SU-DHL-6 (cell line): Measurements from ENCODE around the gene ACAN.

Source experiments
- H2AFZ ChIP-seq: fragments of 200-600 bp; sonication (generic); 2 replicates; pipeline ENCODE4 v1.6.1; 2014; ENCODE audit warnings: low read depth, mild to moderate bottlenecking, moderate library complexity, mixed read lengths, antibody characterized with exemption, low read length; ENCODE audit not compliant: severe bottlenecking
- H3F3A ChIP-seq: fragments of 200-600 bp; shearing (Covaris generic); 2 replicates; pipeline ENCODE4 v1.6.0; 2016; ENCODE audit warnings: antibody characterized with exemption, mild to moderate bottlenecking; ENCODE audit not compliant: insufficient read depth
- H3K27ac ChIP-seq: fragments of 200-600 bp; sonication (generic); 2 replicates; pipeline ENCODE4 v1.5.1; 2016; ENCODE audit warnings: low read depth, mild to moderate bottlenecking, low read length, moderate library complexity, mixed read lengths
- H3K27me3 ChIP-seq: fragments of 200-600 bp; sonication (generic), shearing (Covaris generic); 2 replicates; pipeline ENCODE4 v1.6.0; 2014; ENCODE audit warnings: mild to moderate bottlenecking, low read length
- H3K36me3 ChIP-seq: fragments of 200-600 bp; sonication (generic); 2 replicates; pipeline ENCODE4 v1.6.1; 2014; ENCODE audit warnings: mild to moderate bottlenecking, low read length, mixed read lengths
- H3K4me2 ChIP-seq: fragments of 300-600, 200-600 bp; shearing (Covaris generic), sonication (generic); 2 replicates; pipeline ENCODE4 v1.6.0; 2014; ENCODE audit warnings: low read length, low read depth, mild to moderate bottlenecking; ENCODE audit not compliant: poor library complexity, severe bottlenecking
- H3K4me3 ChIP-seq: fragments of 200-600 bp; sonication (generic); 2 replicates; pipeline ENCODE4 v1.5.1; 2014; ENCODE audit warnings: antibody characterized with exemption, low read length, mild to moderate bottlenecking, mixed read lengths; ENCODE audit not compliant: insufficient read depth, poor library complexity, severe bottlenecking
- H3K79me2 ChIP-seq: fragments of 200-600 bp; sonication (generic); 2 replicates; pipeline ENCODE4 v1.6.1; 2014; ENCODE audit warnings: mild to moderate bottlenecking, low read length, moderate library complexity; ENCODE audit not compliant: insufficient read depth
- H3K9ac ChIP-seq: fragments of 200-600 bp; sonication (generic); 2 replicates; pipeline ENCODE4 v1.7.0; 2014; ENCODE audit warnings: mild to moderate bottlenecking, low read length
- H3K9me2 ChIP-seq: fragments of 200-600 bp; sonication (generic); replicated peaks from 2 replicates; pipeline ENCODE4 v1.6.1; 2014; ENCODE audit warnings: low read length; ENCODE audit not compliant: insufficient read depth
- H3K9me3 ChIP-seq: fragments of 200-600 bp; sonication (generic); 2 replicates; pipeline ENCODE4 v1.6.1; 2014; ENCODE audit warnings: low read length, mixed read lengths; ENCODE audit not compliant: insufficient read depth
- H4K20me1 ChIP-seq: fragments of 200-600 bp; sonication (generic); 2 replicates; pipeline ENCODE4 v1.6.1; 2014; ENCODE audit warnings: low read depth, mild to moderate bottlenecking, antibody characterized with exemption, low read length, moderate library complexity, mixed read lengths
- EZH2phosphoT487 ChIP-seq: fragments of 200-600 bp; sonication (generic), shearing (Covaris generic); conservative IDR thresholded peaks from 2 replicates; pipeline ENCODE4 v1.6.1; 2018; ENCODE audit warnings: mild to moderate bottlenecking, antibody characterized with exemption, low read length, moderate library complexity, mixed read lengths
- TF ChIP-seq, protein P1 (sequence below): fragments of 200-600 bp; sonication (generic); IDR thresholded peaks from one replicate; pipeline ENCODE4 v1.5.1; 2017; ENCODE audit warnings: antibody characterized with exemption, mild to moderate bottlenecking, low read length, moderate library complexity; ENCODE audit not compliant: insufficient read depth, poor library complexity, severe bottlenecking

ACAN gene

DNA sequence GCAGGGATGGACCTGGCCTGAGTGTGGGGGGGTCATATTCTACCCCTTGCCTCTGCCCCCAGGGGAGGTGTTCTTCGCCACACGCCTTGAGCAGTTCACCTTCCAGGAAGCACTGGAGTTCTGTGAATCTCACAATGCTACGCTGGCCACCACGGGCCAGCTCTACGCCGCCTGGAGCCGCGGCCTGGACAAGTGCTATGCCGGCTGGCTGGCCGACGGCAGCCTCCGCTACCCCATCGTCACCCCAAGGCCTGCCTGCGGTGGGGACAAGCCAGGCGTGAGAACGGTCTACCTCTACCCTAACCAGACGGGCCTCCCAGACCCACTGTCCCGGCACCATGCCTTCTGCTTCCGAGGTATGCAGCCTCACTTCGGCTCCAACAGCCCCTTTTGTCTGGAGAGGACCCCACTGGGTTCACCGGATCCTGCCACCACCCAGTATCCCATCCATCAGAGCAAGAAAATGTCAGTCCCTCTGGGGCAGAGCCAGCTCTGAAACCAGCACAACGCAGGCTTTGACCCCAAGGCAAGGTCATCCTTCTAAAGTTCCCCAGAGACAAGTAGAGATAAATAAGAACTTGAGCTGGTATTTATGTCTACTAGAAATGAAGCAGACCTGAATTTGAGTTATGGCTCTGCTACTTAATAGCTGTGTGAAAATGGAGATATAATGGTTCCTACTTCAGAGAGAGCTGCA is 46.3 kb downstream of the ACAN start:
- H3K27me3 ChIP-seq: no peaks in the 10 kb centered on the region

DNA sequence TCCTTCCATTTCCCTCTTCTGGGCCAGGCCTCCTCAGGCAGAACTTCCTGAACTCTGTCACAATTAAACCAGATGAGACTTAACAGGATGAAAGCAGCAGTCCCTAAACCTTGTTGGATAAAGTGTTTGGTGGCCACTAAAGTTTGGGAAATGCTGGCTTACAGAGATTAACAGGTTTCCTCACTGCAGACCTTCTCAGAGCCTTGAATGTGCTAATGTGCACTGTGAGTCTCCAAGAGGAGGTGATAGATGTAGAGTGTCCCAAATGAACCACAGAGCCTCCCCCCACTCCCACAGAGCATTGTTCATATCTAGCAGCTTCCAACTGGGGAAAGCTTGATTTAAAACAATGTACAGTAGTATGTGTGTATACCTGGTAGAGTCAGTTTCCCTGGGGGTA is 49.2 kb downstream of the ACAN start:
- Histone ChIP-seq H3K79me2 (no peaks in the 10 kb centered on the region), H3K4me2 (no peak overlapping the region), H2AFZ (no peak overlapping the region), H3K9me2 (no peaks in the 10 kb centered on the region), H3K9me3 (no peaks in the 10 kb centered on the region), H3F3A (no peaks in the 10 kb centered on the region), H3K36me3 (no peaks in the 10 kb centered on the region), H4K20me1 (no peaks in the 10 kb centered on the region), H3K27me3 (no peaks in the 10 kb centered on the region), H3K4me3 (no peak overlapping the region), H3K27ac (no peak overlapping the region), H3K9ac (no peak overlapping the region)
- TF ChIP-seq, protein P1, sequence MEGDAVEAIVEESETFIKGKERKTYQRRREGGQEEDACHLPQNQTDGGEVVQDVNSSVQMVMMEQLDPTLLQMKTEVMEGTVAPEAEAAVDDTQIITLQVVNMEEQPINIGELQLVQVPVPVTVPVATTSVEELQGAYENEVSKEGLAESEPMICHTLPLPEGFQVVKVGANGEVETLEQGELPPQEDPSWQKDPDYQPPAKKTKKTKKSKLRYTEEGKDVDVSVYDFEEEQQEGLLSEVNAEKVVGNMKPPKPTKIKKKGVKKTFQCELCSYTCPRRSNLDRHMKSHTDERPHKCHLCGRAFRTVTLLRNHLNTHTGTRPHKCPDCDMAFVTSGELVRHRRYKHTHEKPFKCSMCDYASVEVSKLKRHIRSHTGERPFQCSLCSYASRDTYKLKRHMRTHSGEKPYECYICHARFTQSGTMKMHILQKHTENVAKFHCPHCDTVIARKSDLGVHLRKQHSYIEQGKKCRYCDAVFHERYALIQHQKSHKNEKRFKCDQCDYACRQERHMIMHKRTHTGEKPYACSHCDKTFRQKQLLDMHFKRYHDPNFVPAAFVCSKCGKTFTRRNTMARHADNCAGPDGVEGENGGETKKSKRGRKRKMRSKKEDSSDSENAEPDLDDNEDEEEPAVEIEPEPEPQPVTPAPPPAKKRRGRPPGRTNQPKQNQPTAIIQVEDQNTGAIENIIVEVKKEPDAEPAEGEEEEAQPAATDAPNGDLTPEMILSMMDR: no peak
- TF ChIP-seq EZH2phosphoT487: no peak

More for the DNA sequence above, 46.3 kb downstream of the ACAN start:
- Histone ChIP-seq H3K4me3 (no peak overlapping the region), H3K9ac (no peak overlapping the region), H2AFZ (no peak overlapping the region), H3K4me2 (no peak overlapping the region), H3K36me3 (no peaks in the 10 kb centered on the region), H4K20me1 (no peaks in the 10 kb centered on the region), H3K9me3 (no peaks in the 10 kb centered on the region), H3K79me2 (no peaks in the 10 kb centered on the region), H3F3A (no peaks in the 10 kb centered on the region), H3K27ac (no peak overlapping the region), H3K9me2 (no peaks in the 10 kb centered on the region)
- TF ChIP-seq, protein P1: no peak
- TF ChIP-seq EZH2phosphoT487: no peak

DNA sequence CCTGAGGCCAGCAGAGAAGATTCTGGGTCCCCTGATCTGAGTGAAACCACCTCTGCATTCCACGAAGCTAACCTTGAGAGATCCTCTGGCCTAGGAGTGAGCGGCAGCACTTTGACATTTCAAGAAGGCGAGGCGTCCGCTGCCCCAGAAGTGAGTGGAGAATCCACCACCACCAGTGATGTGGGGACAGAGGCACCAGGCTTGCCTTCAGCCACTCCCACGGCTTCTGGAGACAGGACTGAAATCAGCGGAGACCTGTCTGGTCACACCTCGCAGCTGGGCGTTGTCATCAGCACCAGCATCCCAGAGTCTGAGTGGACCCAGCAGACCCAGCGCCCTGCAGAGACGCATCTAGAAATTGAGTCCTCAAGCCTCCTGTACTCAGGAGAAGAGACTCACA is 55.7 kb downstream of the ACAN start:
- Histone ChIP-seq H3K36me3 (no peaks in the 10 kb centered on the region), H4K20me1 (no peaks in the 10 kb centered on the region), H3K27ac (no peak overlapping the region), H3K79me2 (no peaks in the 10 kb centered on the region), H3K9me3 (no peaks in the 10 kb centered on the region), H3K9ac (no peak overlapping the region), H3K9me2 (no peaks in the 10 kb centered on the region), H3K27me3 (no peaks in the 10 kb centered on the region), H3K4me2 (no peak overlapping the region), H3F3A (no peaks in the 10 kb centered on the region), H2AFZ (no peak overlapping the region), H3K4me3 (no peak overlapping the region)
- TF ChIP-seq, protein P1: no peak
- no peak for TF ChIP-seq EZH2phosphoT487
